GM12873 (cell line): ENCODE results near the gene PRDM5.

ENCODE experiments used
- TF ChIP-seq, protein P1 (sequence below): IDR thresholded peaks from 2 replicates; pipeline ENCODE4 v1.5.1; 2012; ENCODE audit warnings: low read depth, mild to moderate bottlenecking, moderate library complexity, low read length, control low read depth; ENCODE audit not compliant: insufficient read depth; ENCODE audit errors: missing control alignments

PRDM5 gene

DNA sequence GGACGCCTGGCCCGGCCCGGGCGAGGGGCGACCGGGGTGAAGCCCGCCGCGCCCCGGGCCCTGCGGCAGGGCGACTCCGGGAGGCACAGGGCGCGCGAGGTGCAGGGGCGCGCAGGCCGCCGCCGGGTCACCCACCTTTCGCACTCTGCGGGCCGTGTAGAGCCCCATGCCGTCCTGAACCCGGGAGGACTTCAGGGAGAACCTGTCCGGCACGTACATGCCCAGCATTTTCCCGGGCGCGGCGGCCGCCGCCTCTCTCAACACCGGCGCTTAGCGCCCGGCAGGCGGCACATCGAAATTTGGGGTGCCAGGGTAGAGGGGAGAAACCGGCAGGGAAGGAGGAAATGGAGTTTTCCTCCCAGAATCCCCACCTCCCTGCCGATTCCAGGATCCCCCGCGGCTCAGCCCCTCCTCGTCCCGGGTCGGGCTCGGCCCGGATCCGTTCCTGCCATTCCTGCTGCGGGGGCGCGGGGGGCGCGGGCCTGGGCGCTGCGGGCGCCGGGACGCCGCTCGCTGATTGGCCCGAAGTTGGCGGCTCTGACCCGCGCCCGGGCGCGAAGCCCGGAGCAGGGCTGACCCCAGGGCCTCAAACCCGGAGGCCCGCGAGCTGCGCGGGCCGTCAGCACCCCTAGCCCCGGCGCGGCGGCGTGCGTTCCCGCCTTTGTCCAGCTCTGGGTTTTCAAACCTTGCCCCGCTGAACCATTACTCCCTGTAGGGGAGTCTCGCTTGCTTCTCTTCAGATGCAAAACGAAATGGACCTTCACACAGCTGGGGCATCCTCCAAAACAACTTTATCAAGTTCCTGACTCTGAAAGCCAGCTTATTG is at the start of gene PRDM5:
Gene PRDM5 (minus strand): TSS at position 346 of the 826 bp plus-strand sequence. CDS start 118 bp downstream, at position 228.
- TF ChIP-seq, protein P1, sequence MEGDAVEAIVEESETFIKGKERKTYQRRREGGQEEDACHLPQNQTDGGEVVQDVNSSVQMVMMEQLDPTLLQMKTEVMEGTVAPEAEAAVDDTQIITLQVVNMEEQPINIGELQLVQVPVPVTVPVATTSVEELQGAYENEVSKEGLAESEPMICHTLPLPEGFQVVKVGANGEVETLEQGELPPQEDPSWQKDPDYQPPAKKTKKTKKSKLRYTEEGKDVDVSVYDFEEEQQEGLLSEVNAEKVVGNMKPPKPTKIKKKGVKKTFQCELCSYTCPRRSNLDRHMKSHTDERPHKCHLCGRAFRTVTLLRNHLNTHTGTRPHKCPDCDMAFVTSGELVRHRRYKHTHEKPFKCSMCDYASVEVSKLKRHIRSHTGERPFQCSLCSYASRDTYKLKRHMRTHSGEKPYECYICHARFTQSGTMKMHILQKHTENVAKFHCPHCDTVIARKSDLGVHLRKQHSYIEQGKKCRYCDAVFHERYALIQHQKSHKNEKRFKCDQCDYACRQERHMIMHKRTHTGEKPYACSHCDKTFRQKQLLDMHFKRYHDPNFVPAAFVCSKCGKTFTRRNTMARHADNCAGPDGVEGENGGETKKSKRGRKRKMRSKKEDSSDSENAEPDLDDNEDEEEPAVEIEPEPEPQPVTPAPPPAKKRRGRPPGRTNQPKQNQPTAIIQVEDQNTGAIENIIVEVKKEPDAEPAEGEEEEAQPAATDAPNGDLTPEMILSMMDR: no peak

DNA sequence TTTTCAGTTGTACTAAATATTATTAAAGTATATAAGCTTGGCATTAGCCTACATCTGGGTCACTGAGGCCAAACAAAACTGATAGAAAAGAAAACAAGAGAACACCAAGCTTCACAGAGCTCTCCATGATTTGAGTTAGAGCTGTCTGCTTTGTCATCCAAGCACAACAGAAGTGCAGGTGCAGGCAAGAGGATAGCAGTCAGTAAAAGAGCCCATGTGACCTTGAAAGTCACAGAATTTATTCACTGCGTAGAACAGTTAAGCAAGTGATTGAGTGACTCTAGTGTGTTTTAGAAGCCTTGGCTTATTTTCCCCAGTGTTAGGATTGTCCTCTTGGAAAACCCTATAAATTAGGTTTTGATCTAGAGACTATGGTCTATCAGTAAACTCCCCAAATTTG is 49.4 kb upstream of the PRDM5 start:
- TF ChIP-seq, protein P1: no peak

DNA sequence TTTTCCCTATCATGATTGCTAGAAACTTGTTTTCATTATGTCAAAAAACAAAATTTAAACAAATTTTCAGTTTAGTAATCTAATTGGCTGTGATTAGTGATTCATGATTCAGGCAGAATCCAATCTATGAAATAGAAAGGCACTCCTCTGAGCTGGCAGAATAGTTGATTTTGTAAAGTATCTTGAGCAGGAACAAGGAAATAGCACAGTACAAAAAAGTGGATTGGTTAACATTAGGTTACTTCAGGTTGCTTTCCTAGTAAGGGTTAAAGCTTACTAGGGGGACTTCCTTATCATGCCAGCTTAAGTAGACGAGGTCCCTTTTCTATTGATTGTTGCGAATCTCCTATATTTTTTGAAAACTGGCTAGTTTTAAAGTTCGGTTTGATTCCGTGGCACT is 43.4 kb upstream of the PRDM5 start:
- TF ChIP-seq, protein P1: no peak

DNA sequence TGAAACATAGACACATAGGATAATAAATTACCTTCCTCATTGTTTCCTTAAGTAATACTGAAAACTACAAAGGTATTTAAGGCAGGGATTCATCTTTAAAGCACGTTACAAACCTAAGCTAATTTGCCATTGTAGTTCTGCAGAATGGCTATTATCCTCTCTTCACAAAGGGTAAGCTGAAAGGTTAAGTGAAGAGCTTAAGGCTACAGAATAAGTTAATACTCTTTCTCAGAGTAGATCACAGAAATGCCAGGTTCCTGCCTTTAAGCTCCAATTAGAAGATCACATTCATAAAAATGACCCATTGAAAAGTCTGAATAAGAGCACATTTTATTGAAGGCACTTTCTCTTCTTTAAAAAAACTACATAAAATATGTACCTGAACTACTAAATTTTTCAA is 42.1 kb upstream of the PRDM5 start:
- TF ChIP-seq, protein P1: no peak

DNA sequence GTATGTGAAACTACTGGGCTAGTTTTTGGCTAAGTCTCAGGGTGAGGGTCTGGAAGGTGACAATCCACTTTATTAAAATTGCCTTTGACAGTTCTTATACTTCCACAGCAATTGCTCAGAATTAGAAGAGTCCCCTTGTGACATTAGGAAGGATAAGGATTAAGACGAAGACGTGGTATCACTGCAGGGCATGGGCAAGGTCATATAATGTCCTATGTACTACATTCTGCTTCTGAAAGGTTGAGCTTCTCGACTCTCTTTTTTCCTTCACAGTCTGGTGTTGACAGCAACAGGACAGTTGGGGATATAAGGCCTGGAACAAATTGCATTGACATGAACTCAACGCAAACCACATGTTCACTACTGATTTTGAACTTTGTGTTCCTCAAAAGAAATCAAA is 40.9 kb upstream of the PRDM5 start:
- TF ChIP-seq, protein P1: no peak

DNA sequence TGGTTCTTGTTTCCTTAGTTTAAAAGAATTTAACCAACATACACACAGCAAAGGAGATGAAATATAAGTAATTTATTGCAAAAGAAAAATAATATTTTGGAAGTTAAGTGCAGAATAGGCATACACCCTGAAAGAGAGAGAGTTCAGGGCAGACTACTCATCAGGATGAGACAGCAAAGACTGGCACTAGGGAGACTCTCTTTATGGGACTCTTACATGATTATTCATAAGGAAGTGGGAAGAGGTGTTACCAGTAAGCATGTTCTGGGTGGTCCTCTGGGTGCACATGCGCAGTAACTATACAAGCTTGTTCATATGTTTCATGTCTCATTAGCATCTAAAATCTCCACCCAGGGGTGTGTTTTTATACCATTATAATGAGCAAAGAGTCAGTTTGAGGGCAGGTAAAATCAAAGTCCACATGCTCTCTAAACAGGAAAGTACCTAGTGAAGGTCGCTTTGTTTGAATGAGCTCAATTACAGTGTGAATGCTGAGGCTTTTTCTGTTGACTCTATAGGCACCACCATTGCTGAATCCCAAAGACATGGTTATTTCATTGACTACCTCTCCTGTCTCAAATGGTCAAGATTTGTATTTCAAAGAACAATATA is 38.2 kb upstream of the PRDM5 start:
- TF ChIP-seq, protein P1: no peak

DNA sequence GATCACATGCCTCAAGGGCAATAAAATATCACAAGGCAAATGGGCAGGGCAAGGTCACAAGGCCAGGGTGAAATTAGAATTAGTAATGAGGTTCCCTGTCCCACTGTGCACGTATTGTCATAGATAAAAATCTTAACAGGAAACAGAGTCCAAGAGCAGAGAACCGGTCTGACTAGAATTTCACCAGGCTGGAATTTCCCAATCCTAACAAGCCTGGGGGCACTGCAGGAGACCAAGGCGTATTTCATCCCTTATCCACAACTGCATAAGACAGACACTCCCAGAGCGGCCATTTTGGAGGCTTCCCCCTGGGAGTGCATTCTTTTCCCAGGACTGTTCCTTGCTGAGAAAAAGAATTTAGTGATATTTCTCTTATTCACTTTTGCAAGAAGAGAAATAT is 25.9 kb upstream of the PRDM5 start:
- TF ChIP-seq, protein P1: no peak
